Measurements from ENCODE around the gene B3GAT3.

GRCh38 chr11:62600367-62601121 lies 21.2 kb downstream of the B3GAT3 start:
- TF ChIP-seq CTCF (IDR thresholded peaks at IDR 0.05 in 2 of 3, conservative IDR thresholded peaks at IDR 0.05 in 1 of 3; ENCODE audit: borderline replicate concordance in 1 of 3, insufficient read depth in 1 of 3, low read depth in 2 of 3, low read length in 2 of 3) (no peak), ZBTB33 (IDR thresholded peaks at IDR 0.05; ENCODE audit: extremely low read depth, insufficient replicate concordance, low read length) (no peak), POLR2A (IDR thresholded peaks at IDR 0.05; ENCODE audit: borderline replicate concordance, extremely low read depth, insufficient read depth, insufficient read length) (no peak), RAD21 (IDR thresholded peaks at IDR 0.05; ENCODE audit: low read depth) (no peak), EGR1 (IDR thresholded peaks at IDR 0.05; ENCODE audit: low read depth) (no peak)
